GM23338 (cell line): ENCODE measurements around the gene ASB8.

Experiments
- EZH2 ChIP-seq: fragments of 200-600 bp; sonication (generic); IDR thresholded peaks from one replicate; pipeline ENCODE4 v1.8.0; 2017; ENCODE audit warnings: antibody characterized with exemption, mild to moderate bottlenecking, low read depth; ENCODE audit not compliant: unreplicated experiment
- EZH2phosphoT487 ChIP-seq: fragments of 200-600 bp; sonication (generic); IDR thresholded peaks from one replicate; pipeline ENCODE4 v1.8.1; 2018; ENCODE audit warnings: antibody characterized with exemption; ENCODE audit not compliant: unreplicated experiment
- POLR2AphosphoS5 ChIP-seq: IDR thresholded peaks from 2 replicates; pipeline ENCODE4 v1.6.1; 2016; ENCODE audit warnings: antibody characterized with exemption, low read depth
- TF ChIP-seq, protein P1 (sequence below), 2 experiments: fragments of 200-600 bp in 1 of 2; sonication (generic) in 1 of 2; conservative IDR thresholded peaks; 2 replicates each; pipeline versions ENCODE4 v1.5.1 to v1.6.1; 2016 to 2017; ENCODE audit warnings: antibody characterized with exemption in 2 of 2, low read depth in 2 of 2, mild to moderate bottlenecking in 2 of 2, moderate library complexity in 1 of 2
- TF ChIP-seq, protein P2 (sequence below): IDR thresholded peaks from one replicate; pipeline ENCODE4 v1.6.1; 2018; ENCODE audit warnings: antibody characterized with exemption; ENCODE audit not compliant: unreplicated experiment

DNA sequence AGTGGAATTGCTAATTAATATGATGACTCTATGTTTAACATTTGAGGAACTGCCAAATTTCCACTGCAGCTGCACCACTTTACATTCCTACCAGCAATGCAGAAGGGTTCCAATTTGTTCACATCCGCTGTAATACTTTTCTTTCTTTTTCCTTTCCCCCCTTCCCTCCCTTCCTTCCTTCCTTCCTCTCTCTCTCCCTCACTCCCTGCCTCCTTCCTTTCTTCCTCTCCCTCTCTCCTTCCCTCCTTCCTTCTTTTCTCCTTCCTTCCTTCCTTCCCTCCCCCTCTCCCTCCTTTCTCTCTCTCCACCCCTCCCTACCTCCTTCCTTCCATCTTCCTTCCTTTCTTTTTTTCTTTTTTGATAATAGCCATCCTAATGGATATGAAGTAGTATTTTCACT, 41.4 kb downstream of the ASB8 start:
- TF ChIP-seq, protein P1, sequence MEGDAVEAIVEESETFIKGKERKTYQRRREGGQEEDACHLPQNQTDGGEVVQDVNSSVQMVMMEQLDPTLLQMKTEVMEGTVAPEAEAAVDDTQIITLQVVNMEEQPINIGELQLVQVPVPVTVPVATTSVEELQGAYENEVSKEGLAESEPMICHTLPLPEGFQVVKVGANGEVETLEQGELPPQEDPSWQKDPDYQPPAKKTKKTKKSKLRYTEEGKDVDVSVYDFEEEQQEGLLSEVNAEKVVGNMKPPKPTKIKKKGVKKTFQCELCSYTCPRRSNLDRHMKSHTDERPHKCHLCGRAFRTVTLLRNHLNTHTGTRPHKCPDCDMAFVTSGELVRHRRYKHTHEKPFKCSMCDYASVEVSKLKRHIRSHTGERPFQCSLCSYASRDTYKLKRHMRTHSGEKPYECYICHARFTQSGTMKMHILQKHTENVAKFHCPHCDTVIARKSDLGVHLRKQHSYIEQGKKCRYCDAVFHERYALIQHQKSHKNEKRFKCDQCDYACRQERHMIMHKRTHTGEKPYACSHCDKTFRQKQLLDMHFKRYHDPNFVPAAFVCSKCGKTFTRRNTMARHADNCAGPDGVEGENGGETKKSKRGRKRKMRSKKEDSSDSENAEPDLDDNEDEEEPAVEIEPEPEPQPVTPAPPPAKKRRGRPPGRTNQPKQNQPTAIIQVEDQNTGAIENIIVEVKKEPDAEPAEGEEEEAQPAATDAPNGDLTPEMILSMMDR (conservative IDR thresholded peaks at IDR 0.05; ENCODE audit: low read depth in 2 of 2) = no peak
- TF ChIP-seq POLR2AphosphoS5 (no peak), EZH2 (no peak), EZH2phosphoT487 (no peak)
- TF ChIP-seq, protein P2, sequence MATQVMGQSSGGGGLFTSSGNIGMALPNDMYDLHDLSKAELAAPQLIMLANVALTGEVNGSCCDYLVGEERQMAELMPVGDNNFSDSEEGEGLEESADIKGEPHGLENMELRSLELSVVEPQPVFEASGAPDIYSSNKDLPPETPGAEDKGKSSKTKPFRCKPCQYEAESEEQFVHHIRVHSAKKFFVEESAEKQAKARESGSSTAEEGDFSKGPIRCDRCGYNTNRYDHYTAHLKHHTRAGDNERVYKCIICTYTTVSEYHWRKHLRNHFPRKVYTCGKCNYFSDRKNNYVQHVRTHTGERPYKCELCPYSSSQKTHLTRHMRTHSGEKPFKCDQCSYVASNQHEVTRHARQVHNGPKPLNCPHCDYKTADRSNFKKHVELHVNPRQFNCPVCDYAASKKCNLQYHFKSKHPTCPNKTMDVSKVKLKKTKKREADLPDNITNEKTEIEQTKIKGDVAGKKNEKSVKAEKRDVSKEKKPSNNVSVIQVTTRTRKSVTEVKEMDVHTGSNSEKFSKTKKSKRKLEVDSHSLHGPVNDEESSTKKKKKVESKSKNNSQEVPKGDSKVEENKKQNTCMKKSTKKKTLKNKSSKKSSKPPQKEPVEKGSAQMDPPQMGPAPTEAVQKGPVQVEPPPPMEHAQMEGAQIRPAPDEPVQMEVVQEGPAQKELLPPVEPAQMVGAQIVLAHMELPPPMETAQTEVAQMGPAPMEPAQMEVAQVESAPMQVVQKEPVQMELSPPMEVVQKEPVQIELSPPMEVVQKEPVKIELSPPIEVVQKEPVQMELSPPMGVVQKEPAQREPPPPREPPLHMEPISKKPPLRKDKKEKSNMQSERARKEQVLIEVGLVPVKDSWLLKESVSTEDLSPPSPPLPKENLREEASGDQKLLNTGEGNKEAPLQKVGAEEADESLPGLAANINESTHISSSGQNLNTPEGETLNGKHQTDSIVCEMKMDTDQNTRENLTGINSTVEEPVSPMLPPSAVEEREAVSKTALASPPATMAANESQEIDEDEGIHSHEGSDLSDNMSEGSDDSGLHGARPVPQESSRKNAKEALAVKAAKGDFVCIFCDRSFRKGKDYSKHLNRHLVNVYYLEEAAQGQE = no peak
